GM12891 (cell line): ENCODE results near the gene FRG2C.
"Not testable (repeated sequence)": the region's sequence is repeated elsewhere in the genome, so short reads cannot be mapped to it uniquely, and the experiment has no call there.

Experiments
- POLR2A ChIP-seq: IDR thresholded peaks from 2 replicates; pipeline ENCODE4 v1.6.1; 2011; ENCODE audit warnings: low read depth, low read length, control low read depth
- POLR2AphosphoS5 ChIP-seq: IDR thresholded peaks from 2 replicates; pipeline ENCODE4 v1.6.1; 2011; ENCODE audit warnings: low read depth, low read length, control low read depth

GRCh38 chr3:75619481-75620031, 44.6 kb upstream of the FRG2C start:
- not testable (repeated sequence) for TF ChIP-seq POLR2A, POLR2AphosphoS5
